GM18868 (cell line): ENCODE measurements around the gene ZBTB25.

Experiments used
- ATAC-seq: cut with Tn5 transposase; IDR thresholded peaks from one replicate; pipeline ENCODE4 v1.9.1; 2021; ENCODE audit warnings: mild to moderate bottlenecking, moderate library complexity; ENCODE audit not compliant: unreplicated experiment

The ZBTB25 gene

DNA sequence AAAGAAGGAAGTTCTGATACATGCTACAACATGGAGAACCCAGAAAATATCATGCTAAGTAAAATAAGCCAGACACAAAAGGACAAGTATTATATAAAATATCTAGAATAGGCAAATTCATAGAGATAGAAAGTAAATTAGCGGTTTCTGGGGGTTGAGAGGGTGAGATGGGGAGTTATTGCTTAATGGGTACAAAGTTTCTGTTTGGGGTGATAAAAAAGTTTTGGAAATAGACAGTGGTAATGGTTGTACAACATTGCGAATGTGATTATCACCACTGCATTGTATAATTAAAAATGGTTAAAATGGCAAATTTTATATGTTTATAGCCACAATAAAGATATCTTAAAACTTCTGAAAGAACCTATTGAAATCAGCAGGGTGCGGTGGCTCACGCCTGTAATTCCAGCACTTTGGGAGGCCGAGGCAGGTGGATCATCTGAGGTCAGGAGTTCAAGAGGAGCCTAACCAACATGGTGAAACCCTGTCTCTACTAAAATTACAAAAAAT is 15.0 kb downstream of the ZBTB25 start:
- ATAC-seq, result no peak

DNA sequence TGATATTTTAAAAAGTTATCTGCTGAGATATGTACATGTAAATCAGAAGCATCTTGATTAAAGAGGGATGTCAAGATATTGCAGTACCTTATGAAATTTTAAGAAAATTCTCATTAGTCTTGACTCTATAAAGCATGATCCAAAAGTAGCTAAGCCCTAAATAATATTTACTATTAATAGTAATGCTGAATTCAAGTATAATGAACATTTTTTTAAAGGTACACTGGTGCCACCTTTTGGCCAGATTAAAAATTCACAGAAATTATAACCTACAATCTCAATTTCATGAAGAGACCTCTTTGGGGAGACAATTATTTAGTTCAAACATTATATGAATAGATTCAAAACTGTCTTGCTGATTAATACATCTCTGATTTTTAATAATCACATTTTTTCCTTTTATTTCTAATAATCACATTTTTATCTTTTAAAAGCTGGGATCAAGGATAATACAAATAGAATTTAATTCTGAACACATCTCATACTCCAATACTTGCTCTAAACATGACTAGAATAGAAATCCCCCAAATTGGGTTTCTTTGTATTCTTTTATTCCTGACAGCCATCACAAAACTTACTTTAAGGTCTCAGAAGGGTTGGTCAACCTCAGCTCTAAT is 24.9 kb downstream of the ZBTB25 start:
- no peak for ATAC-seq

- ATAC-seq, result no peak
These were observed 27.2 kb downstream of the ZBTB25 start for GRCh38 chr14:64476438-64476837.

GRCh38 chr14:64475585-64476273 is 27.9 kb downstream of the ZBTB25 start:
- ATAC-seq, result no peak

GRCh38 chr14:64474698-64475097 is 28.9 kb downstream of the ZBTB25 start:
- ATAC-seq, result no peak

DNA sequence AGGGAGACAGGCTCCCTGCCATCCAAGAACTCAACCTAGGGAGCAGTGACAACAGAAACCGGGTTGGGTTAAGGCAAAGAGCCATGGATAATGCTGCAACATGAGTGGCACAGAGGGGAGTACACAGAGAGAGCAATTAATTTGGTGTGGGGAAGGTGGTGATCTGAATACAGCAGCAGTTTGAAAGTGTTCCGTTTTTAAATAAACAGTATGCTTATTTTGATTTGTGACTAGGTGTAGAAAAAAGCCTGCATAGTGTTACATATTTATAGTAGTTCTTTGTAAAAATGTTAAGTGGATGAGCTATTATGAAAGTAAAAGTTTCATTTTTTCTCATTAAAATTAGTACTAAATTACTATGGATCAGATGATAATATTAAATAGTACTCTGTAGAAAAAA is 29.6 kb downstream of the ZBTB25 start:
- no peak for ATAC-seq

- no peak for ATAC-seq
These were observed 35.2 kb downstream of the ZBTB25 start for GRCh38 chr14:64468451-64468850.

DNA sequence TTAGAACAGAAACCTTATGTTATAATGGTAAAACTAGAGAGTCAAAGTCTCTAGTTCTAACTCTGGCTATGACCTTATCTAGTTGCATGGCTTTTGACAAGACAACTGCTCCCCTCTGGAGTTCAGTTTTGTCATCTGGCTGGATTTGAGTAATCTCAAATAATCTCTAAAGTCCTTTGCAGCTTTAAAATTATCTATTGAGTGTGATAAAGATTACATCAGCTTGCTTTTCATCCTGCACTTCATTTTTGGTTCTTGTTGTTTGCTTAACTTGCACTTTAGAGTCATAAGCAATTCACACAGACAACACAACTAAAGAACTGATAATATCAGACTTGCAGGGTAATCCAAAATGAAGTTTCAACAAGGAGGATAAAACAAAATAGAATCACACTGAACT is 36.1 kb downstream of the ZBTB25 start:
- no peak for ATAC-seq

GRCh38 chr14:64467101-64467500 is 36.5 kb downstream of the ZBTB25 start:
- no peak for ATAC-seq

GRCh38 chr14:64465831-64466554 is 37.6 kb downstream of the ZBTB25 start:
- ATAC-seq, result no peak

- peak; percentile 68 for ATAC-seq
These were observed 38.3 kb downstream of the ZBTB25 start, which contains the start of gene AKAP5 for GRCh38 chr14:64465191-64465822. Gene AKAP5, plus strand, starts transcription at chr14:64465499. Its CDS starts 2,896 bp downstream, at chr14:64468395.

GRCh38 chr14:64464651-64465050 is 39.0 kb downstream of the ZBTB25 start:
- ATAC-seq, result no peak

DNA sequence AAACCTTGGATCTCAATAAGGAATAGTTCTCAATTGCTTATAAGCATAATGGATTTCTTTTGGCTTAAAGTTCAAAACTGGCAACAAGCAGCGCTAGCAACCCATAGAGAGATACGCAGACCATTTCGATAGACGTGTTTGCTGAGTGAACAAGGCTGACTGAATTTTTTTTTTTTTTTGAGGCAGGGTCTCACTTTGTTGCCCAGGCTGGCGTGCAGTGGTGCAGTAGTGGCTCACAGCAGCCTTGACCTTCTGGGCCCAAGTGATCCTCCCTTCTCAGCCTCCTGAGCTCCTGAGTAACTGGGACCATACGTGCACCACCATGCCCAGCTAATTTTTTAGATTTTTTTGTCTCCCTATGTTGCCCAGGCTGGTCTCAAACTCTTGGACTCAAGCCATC is 39.8 kb downstream of the ZBTB25 start:
- ATAC-seq, result no peak

DNA sequence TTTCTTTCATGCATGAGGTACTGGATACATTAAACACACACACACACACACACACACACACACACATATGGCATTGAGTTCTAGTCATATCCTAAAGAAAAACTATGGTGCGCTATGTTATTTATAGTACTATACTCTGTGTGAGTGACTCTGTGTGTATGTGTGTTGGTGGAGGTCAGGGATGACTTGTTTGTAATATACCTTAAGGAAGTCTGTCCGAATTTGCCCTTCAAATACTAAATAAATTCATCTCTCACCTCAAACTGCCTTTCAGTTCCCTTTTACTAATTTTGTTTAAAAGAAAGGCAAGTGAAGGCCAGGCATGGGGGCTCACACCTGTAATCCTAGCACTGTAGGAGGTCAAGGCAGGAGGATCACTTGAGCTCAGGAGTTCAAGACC is 40.4 kb downstream of the ZBTB25 start:
- ATAC-seq, result peak; percentile 42

DNA sequence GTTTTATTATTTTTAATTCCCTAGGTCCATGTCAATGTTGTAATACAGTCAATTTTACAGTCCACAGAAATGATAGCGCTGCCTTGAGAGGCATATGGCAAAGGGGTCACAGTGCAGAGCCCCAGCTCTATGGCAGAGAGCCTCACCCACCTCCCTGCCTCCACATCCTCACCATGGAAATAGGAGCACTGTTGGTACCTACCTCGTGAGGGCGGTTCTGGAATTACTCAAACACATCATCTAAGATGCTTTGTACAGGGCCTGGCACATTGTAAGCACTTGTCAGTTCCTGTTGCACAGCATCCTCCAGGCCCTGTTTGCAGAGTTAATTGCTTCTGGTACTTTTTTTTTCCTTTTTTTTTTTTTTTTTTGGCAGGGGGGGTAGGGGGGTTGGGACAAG is 42.4 kb downstream of the ZBTB25 start:
- ATAC-seq, result no peak

DNA sequence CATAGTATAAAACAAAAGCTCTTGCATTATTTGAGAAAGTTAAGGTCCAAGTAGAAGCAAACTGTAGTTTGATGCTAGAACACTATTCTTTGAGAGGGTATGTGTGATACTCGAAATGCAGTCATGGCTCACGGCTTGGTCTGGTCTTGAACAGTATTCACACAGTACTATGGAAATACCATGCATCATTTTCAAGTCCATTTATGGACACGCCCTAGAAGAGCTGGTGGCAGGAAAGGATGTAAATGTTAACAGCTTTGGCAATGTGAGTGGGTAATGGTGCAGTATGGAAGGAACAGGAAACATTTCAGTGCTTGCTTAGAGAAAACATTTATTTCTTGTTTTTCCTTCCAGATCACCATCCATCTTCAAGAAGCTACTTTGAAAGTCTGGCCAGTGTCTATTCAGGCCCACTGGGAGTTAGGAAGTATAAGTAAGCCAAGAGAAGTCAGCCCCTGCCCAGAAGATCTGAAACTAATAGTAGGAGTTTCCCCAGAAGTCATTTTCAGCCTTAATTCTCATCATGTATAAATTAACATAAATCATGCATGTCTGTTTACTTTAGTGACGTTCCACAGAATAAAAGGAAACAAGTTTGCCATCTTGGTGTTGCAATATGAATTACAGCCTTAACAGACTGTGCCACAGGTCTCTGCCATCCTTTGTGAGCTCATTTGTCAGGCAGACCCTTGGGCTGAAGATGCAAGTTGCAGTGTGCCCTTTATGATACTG is 44.1 kb downstream of the ZBTB25 start:
- ATAC-seq, result no peak

GRCh38 chr14:64454671-64455070 is 49.0 kb downstream of the ZBTB25 start:
- no peak for ATAC-seq

- no peak for ATAC-seq
These were observed 53.4 kb downstream of the ZBTB25 start for GRCh38 chr14:64450255-64450654.

- ATAC-seq, result no peak
These were observed 55.6 kb downstream of the ZBTB25 start for GRCh38 chr14:64447876-64448670.
